Small intestine (tissue), 7 donors: Measurements from ENCODE around the gene FGGY. TPM values are rescaled to one million over a fixed set of nuclear protein-coding genes. Genes with fewer than 3 reads are reported as not detected.

Experiments used
- DNase-seq, 2 donors: peaks; one replicate each; pipeline versions ENCODE4 v3.0.0 to v3.0.0-alpha.2; 2013
- FAIRE-seq: peaks from 2 replicates; lab custom pipeline; 2012; peaks lifted over from hg19 to GRCh38; lab: Jason Lieb, UNC
- H3K27ac ChIP-seq, 3 donors: one replicate each; pipeline ENCODE4 v1.5.1; 2013; ENCODE audit warnings: low read length in 2 of 3, mild to moderate bottlenecking in 2 of 3, control low read depth in 1 of 3, inconsistent platforms in 1 of 3, low read depth in 1 of 3, moderate library complexity in 1 of 3
- H3K27me3 ChIP-seq, 3 donors: one replicate each; pipeline ENCODE4 v1.6.1; 2013; ENCODE audit warnings: low read length in 3 of 3, inconsistent platforms in 1 of 3; ENCODE audit not compliant: control insufficient read depth in 3 of 3, insufficient read depth in 3 of 3
- H3K36me3 ChIP-seq, 3 donors: one replicate each; pipeline ENCODE4 v1.6.1; 2013; ENCODE audit warnings: low read length in 3 of 3, inconsistent platforms in 1 of 3, low read depth in 1 of 3, mild to moderate bottlenecking in 1 of 3, moderate library complexity in 1 of 3; ENCODE audit not compliant: control insufficient read depth in 3 of 3, insufficient read depth in 2 of 3
- H3K4me1 ChIP-seq, 3 donors: one replicate each; pipeline ENCODE4 v1.6.1; 2013; ENCODE audit warnings: low read length in 2 of 3, inconsistent platforms in 1 of 3, low read depth in 1 of 3, mild to moderate bottlenecking in 1 of 3, moderate library complexity in 1 of 3; ENCODE audit not compliant: control insufficient read depth in 3 of 3, insufficient read depth in 2 of 3
- H3K4me3 ChIP-seq, 3 donors: one replicate each; pipeline ENCODE4 v1.5.1; 2013; ENCODE audit warnings: low read length in 3 of 3, control low read depth in 1 of 3, inconsistent platforms in 1 of 3, low read depth in 1 of 3, mild to moderate bottlenecking in 1 of 3, moderate library complexity in 1 of 3
- H3K9me3 ChIP-seq, 2 donors: one replicate each; pipeline ENCODE4 v1.6.1; 2013; ENCODE audit warnings: low read depth in 1 of 2, low read length in 1 of 2; ENCODE audit not compliant: control insufficient read depth in 2 of 2, insufficient read depth in 1 of 2
- WGBS, 3 donors: extraction: QIAGEN DNeasy Blood & Tissue Kit; methylation state at CpG; one replicate each; pipeline ENCODE4 v1.1.7; 2013; 5-methylcytosine and 5-hydroxymethylcytosine counted together
- polyA plus RNA-seq, 4 donors: library from polyadenylated mRNA; stranded (reverse) in 3 of 4; unstranded in 1 of 4; fragments of 200-250 nt in 3 of 4; fragments of 120-200 nt in 1 of 4; gene quantifications; one replicate each; pipeline versions ENCODE4 v1.2.1 to v1.2.3, GENCODE V29; 2013
- donor health status: healthy with polysubstance abuse.
- donor health status: control.
- donor health status: control.
- donor health status: Bipolar disorder and iron deficiency.
- donor health status: healthy.

Gene FGGY
- polyA plus RNA-seq, 4 donors, result 12.3 to 28.0 (median 15.0) TPM

DNA sequence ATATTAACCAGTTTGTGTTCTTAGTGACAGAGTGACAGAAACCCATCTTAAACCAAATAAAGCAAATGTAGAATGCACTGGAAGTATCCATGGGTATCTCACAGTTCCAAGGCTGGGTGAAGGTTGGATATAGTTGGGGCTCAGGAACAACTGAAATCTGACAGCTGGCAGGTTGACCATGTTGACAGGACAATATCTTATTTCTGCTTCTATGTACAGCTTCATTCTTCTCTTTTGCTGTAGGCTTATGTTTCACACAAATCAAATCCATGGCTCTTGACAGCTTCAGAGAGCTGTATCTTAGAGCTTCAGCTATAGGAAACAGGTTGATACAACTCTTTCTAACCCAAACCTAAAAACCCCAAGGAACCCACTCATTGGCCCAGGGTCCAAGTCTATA, 34.3 kb upstream of the FGGY start:
- no peak for FAIRE-seq
- no peak overlapping the region for H3K4me3 ChIP-seq
- H3K4me1 ChIP-seq, result peaks cover 0 to 3% (median 0%) of the 10 kb centered on the region in 3 donors
- H3K27me3 ChIP-seq, result no peaks in the 10 kb centered on the region
- H3K9me3 ChIP-seq, result peaks cover 0 to 6% of the 10 kb centered on the region in 2 donors
- DNase-seq, result no peak
- no peaks in the 10 kb centered on the region for H3K36me3 ChIP-seq
- H3K27ac ChIP-seq, result no peak overlapping the region

DNA sequence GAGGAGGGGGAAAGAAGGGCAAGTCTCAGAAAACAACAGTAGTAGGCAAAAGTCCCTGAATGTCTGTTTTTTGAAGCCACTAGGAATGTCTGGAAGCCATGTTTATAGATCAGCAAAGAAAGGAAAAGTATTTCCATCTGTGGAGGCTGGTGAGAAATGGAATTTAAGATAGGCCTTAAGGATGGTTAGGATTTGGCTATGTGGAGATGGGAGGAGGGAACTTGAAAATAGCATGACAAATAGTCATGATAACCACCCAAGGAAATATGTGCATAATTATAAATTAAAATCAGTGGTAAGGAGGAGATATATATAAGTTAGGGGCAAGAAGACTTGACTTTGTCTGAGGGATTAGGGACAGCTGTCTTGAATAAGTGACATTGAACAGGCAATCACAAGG, 33.8 kb upstream of the FGGY start:
- no peak for DNase-seq
- Histone ChIP-seq H3K27ac (no peak overlapping the region), H3K4me1 (peaks cover 0 to 3% (median 0%) of the 10 kb centered on the region in 3 donors), H3K27me3 (no peaks in the 10 kb centered on the region), H3K36me3 (no peaks in the 10 kb centered on the region), H3K4me3 (no peak overlapping the region), H3K9me3 (peaks cover 0 to 6% of the 10 kb centered on the region in 2 donors)
- FAIRE-seq, result no peak

DNA sequence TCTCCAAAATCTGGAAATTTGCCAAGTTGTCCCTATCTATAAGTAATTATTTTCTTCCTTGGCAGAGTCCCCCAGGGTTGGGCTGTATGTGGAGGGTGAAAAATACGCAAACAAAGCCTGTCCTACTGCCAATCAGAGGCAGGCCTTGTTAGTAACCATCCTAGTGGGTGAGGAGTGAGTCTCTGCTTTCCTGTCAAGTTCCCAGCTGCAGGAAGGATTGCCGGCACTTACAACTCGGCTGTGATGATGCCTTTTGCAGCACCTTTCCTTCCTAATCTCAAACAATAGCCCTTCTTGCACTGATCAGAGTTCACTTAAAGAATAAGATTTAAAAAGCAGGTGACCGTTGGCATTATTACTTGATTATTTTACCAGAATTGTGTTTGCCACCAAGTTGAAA, 31.3 kb upstream of the FGGY start:
- no peaks in the 10 kb centered on the region for H3K27me3 ChIP-seq
- no peak overlapping the region for H3K27ac ChIP-seq
- WGBS, 3 donors, result 40 to 67% (median 42%) methylated on average over 4 of the region's 4 CpGs
- DNase-seq (no peak), FAIRE-seq (no peak)
- H3K9me3 ChIP-seq, result peaks cover 0 to 6% of the 10 kb centered on the region in 2 donors
- H3K4me3 ChIP-seq, result no peak overlapping the region
- no peaks in the 10 kb centered on the region for H3K36me3 ChIP-seq
- peaks cover 0 to 3% (median 0%) of the 10 kb centered on the region in 3 donors for H3K4me1 ChIP-seq

DNA sequence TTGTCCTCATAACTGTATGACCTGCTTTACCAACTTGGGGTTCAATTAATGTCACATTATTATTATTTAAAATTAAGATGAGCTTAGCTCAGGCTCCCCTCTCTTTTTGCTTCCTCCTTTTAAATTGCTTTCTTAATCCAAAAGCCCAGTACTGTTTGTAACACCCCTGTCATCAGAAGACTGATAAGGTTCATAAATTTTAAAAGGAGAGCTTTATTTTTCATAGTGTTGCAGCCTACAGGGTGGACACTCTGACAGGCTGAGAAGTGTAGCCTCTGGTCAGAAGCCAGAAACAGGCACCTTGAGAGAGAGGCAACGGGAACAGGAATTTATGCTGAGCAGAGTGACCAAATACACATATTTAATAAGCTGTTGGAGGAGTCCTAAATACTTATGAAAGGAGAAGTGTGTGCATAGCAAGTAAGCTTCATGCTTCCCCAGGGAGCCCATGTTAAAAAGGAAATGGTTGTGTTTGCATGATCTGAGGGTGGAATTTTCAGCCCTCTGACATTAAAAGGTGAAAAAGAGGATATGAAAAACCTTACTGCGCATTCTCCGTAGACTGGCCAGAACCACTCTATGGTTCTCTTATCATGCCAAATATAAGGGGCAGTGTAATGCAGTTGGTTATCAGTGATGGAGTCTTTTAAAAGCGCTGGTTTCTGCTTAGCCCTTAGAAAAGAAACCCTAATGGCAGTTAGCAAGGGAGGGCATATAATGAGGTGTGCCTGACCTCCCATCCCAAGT, 30.5 kb upstream of the FGGY start:
- H3K4me3 ChIP-seq, result no peak overlapping the region
- DNase-seq (no peak), FAIRE-seq (no peak)
- no peak overlapping the region for H3K27ac ChIP-seq
- peaks cover 0 to 3% (median 0%) of the 10 kb centered on the region in 3 donors for H3K4me1 ChIP-seq
- H3K36me3 ChIP-seq, result no peaks in the 10 kb centered on the region
- WGBS, 3 donors, result 80 to 87% (median 84%) methylated on average over 4 of the region's 4 CpGs
- H3K27me3 ChIP-seq, result no peaks in the 10 kb centered on the region
- H3K9me3 ChIP-seq, result peaks cover 0 to 6% of the 10 kb centered on the region in 2 donors

DNA sequence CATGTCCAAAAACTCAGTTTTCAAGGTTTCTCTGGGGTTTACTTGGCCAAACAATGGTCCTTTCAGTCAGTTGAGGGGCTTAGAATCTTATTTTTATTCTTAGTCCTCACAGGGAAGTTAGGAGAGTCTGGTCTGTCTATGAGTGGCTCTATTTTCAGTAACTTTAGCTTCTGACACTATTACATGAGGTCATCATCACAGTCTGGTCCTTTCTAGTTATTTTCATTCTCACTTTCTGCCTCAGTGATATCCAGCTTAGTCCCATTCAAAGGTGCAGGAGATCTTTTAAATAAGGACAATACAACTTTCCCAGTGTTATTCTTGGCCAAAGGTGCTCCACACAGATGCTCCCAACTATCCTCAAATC, 30.0 kb upstream of the FGGY start:
- Histone ChIP-seq H3K27ac (no peak overlapping the region), H3K4me1 (peaks cover 0 to 3% (median 0%) of the 10 kb centered on the region in 3 donors), H3K36me3 (no peaks in the 10 kb centered on the region), H3K27me3 (no peaks in the 10 kb centered on the region), H3K9me3 (peaks cover 0 to 6% of the 10 kb centered on the region in 2 donors), H3K4me3 (no peak overlapping the region)
- no peak for FAIRE-seq
- no peak for DNase-seq

DNA sequence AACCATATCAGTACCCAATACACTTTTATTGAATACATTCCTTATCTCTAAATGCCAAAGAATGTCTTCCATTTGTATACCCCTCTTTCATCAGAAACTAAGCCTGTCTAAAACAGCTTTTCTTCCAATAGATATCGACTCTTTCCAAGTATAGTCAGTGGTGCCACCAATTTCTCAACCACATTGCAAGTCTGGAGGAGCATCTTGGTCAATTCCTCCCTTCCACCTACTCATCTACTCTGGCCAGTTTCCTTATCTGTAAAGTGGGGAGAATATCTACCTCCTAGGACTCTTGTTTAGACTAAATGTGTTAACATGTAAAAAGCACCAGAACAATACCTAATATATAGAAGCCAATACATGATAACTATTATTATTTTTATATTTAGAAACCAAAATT, 28.5 kb upstream of the FGGY start:
- no peak for DNase-seq
- no peaks in the 10 kb centered on the region for H3K4me1 ChIP-seq
- H3K27ac ChIP-seq, result no peak overlapping the region
- H3K4me3 ChIP-seq, result no peak overlapping the region
- no peaks in the 10 kb centered on the region for H3K27me3 ChIP-seq
- H3K9me3 ChIP-seq, result peaks cover 0 to 6% of the 10 kb centered on the region in 2 donors
- FAIRE-seq, result no peak
- WGBS, 3 donors, result 94 to 100% (median 94%) methylated on average over 1 of the region's 1 CpG
- H3K36me3 ChIP-seq, result no peaks in the 10 kb centered on the region

DNA sequence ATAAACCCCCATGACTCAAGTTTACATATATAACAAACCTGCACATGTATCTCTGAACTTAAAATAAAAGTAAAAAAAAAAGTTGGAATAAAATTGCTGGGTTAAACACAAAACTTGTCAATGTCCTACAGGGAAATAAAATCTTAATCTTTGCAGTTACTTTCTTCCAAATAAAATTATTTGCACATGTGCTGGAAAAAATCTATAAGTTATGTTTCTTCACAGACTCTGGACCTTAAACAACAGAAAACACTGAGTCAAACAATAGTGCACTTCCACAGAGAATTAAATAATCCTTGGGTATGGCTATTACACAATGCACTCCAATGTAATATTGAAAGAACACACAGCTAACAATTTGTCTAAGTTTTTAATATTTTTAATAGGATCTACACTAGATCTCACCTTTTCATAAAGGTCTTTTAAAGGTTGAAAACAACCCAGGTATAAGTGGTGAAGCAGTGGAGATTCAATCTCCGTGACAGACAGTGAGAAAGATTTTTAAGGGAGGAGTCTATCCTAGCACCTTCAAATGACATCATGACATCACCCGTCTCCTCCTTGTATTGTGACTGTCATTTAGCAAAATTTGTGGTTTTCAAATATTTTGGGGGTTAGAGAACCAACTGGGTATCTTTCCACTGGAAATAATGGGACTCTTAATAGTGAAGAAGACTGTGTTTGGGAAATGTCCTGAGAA, 25.2 kb upstream of the FGGY start:
- FAIRE-seq (no peak), DNase-seq (no peak)
- Histone ChIP-seq H3K36me3 (no peaks in the 10 kb centered on the region), H3K9me3 (peaks cover 0 to under 1% of the 10 kb centered on the region in 2 donors), H3K27ac (no peak overlapping the region), H3K27me3 (no peaks in the 10 kb centered on the region), H3K4me1 (no peaks in the 10 kb centered on the region), H3K4me3 (no peak overlapping the region)
- WGBS, 3 donors, result 82 to 89% (median 86%) methylated on average over 2 of the region's 2 CpGs

DNA sequence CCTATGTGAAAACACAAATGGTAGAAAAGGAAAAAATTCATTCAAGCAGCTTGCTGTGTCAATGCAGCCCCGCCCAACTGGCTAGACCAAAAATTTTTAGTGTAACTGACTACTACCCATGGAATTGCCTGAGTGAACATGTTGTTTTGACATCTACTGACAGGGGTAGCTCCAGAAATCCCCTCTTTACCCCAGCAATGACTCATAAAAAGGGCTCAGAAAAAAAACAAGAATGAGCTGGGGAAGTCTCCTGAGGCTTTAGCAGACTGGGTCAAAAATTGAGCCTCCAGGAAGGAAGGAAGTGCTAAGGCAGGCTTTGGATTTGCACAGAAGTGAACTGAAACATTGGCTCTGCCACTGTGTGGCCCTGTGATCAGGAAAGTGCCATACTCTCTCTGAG, 24.4 kb upstream of the FGGY start:
- Histone ChIP-seq H3K4me1 (no peaks in the 10 kb centered on the region), H3K4me3 (no peak overlapping the region), H3K27ac (no peak overlapping the region), H3K27me3 (no peaks in the 10 kb centered on the region), H3K36me3 (no peaks in the 10 kb centered on the region), H3K9me3 (no peaks in the 10 kb centered on the region)
- no peak for FAIRE-seq
- 81 to 87% (median 83%) methylated on average over 1 of the region's 1 CpG for WGBS, 3 donors
- no peak for DNase-seq
